Endothelial cell of umbilical vein (primary cell): Measurements from ENCODE around the gene PTPRD. TPM values are rescaled to one million over a fixed set of nuclear protein-coding genes. Genes with fewer than 3 reads are reported as not detected.

Experiments used
- BruUV-seq: library from RNA; stranded (reverse); fragments of 400-500 nt; replicated peaks from 2 replicates; lab custom pipeline; 2021; lab: Mats Ljungman, UMichigan
- CTCF ChIA-PET: fragments of 300-600, 350-600 bp; sonication (Branson Sonifier 250); formaldehyde crosslinking; loops from one replicate; lab custom pipeline; 2021; ENCODE audit warnings: antibody characterized with exemption, inconsistent platforms; lab: Charles Lee
- POLR2A ChIA-PET: fragments of 300-600, 350-600 bp; sonication (Branson Sonifier 250); formaldehyde crosslinking; loops from one replicate; lab custom pipeline; 2021; ENCODE audit warnings: antibody characterized with exemption, inconsistent platforms; lab: Charles Lee
- DNase-seq: peaks from one replicate; pipeline ENCODE4 v3.0.0-alpha.2; 2011; ENCODE audit warnings: low read depth, low spot score
- FAIRE-seq: peaks from 2 replicates; lab custom pipeline; 2011; peaks lifted over from hg19 to GRCh38; lab: Jason Lieb, UNC
- H2AFZ ChIP-seq: 2 replicates; pipeline ENCODE4 v1.6.0; 2012; ENCODE audit warnings: low read depth, low read length, control low read depth, inconsistent platforms
- H3K27ac ChIP-seq: 2 replicates; pipeline ENCODE4 v1.5.1; 2011; ENCODE audit warnings: low read depth, mild to moderate bottlenecking, control low read depth, low read length, moderate library complexity; ENCODE audit not compliant: insufficient read depth
- H3K27me3 ChIP-seq, 2 experiments: 2 replicates each; pipeline versions ENCODE4 v1.6.0 to v1.6.1; 2011; ENCODE audit warnings: low read length in 2 of 2, mixed read lengths in 1 of 2; ENCODE audit not compliant: control insufficient read depth in 2 of 2, insufficient read depth in 2 of 2
- H3K36me3 ChIP-seq, 2 experiments: 2 replicates in 1 of 2; 3 replicates in 1 of 2; pipeline ENCODE4 v1.5.1; 2011; ENCODE audit warnings: low read length in 2 of 2, mild to moderate bottlenecking in 1 of 2, moderate library complexity in 1 of 2; ENCODE audit not compliant: control insufficient read depth in 2 of 2, insufficient read depth in 2 of 2; ENCODE audit errors: extremely low read depth in 1 of 2
- H3K4me1 ChIP-seq: 3 replicates; pipeline ENCODE4 v1.5.1; 2011; ENCODE audit warnings: mild to moderate bottlenecking, low read length; ENCODE audit not compliant: control insufficient read depth, insufficient read depth; ENCODE audit errors: extremely low read depth
- H3K4me2 ChIP-seq: 2 replicates; pipeline ENCODE4 v1.6.1; 2011; ENCODE audit warnings: low read length, control low read depth, mixed read lengths; ENCODE audit not compliant: insufficient read depth
- H3K4me3 ChIP-seq, 3 experiments: fragments of 200-600 bp in 1 of 3; sonication (generic), shearing (Covaris generic) in 1 of 3; replicated peaks in 1 of 3; 2 replicates each; pipeline ENCODE4 v1.5.1; 2011 to 2016; ENCODE audit warnings: control low read depth in 3 of 3, low read length in 3 of 3, mild to moderate bottlenecking in 2 of 3, inconsistent platforms in 1 of 3, low read depth in 1 of 3, moderate library complexity in 1 of 3; ENCODE audit not compliant: insufficient read depth in 1 of 3
- H3K79me2 ChIP-seq: 2 replicates; pipeline ENCODE4 v1.6.0; 2012; ENCODE audit warnings: low read length, inconsistent platforms; ENCODE audit not compliant: control insufficient read depth, insufficient read depth
- H3K9ac ChIP-seq: replicated peaks from 2 replicates; pipeline ENCODE3; 2011; ENCODE audit warnings: low read length, control low read depth; ENCODE audit not compliant: insufficient read depth; ENCODE audit errors: extremely low read depth
- H3K9me1 ChIP-seq: replicated peaks from 3 replicates; pipeline ENCODE4 v1.6.0; 2011; ENCODE audit warnings: mild to moderate bottlenecking, low read length; ENCODE audit not compliant: control insufficient read depth, insufficient read depth; ENCODE audit errors: extremely low read depth
- H3K9me3 ChIP-seq: replicated peaks from 2 replicates; pipeline ENCODE4 v1.5.1; 2012; ENCODE audit warnings: low read length, inconsistent platforms; ENCODE audit not compliant: control insufficient read depth, insufficient read depth
- H4K20me1 ChIP-seq: replicated peaks from 2 replicates; pipeline ENCODE3; 2011; ENCODE audit warnings: mild to moderate bottlenecking, low read length; ENCODE audit not compliant: control insufficient read depth, insufficient read depth; ENCODE audit errors: extremely low read depth
- EZH2 ChIP-seq: IDR thresholded peaks from 2 replicates; pipeline ENCODE4 v1.6.1; 2012; ENCODE audit warnings: borderline replicate concordance, low read depth, mild to moderate bottlenecking, moderate library complexity, low read length, inconsistent platforms; ENCODE audit not compliant: severe bottlenecking
- FOS ChIP-seq: IDR thresholded peaks from 2 replicates; pipeline ENCODE4 v1.6.1; 2011; ENCODE audit warnings: mild to moderate bottlenecking, low read length, moderate library complexity, borderline replicate concordance; ENCODE audit not compliant: insufficient read depth
- GATA2 ChIP-seq: IDR thresholded peaks from 2 replicates; pipeline ENCODE4 v1.7.0; 2011; ENCODE audit warnings: low read depth, mild to moderate bottlenecking, moderate library complexity, mixed read lengths, low read length; ENCODE audit not compliant: insufficient read length, insufficient read depth
- JUN ChIP-seq: IDR thresholded peaks from 2 replicates; pipeline ENCODE4 v1.6.1; 2011; ENCODE audit warnings: borderline replicate concordance, low read depth; ENCODE audit not compliant: insufficient read length, insufficient read depth
- MYC ChIP-seq: IDR thresholded peaks from one replicate; pipeline ENCODE4 v1.6.1; 2011; ENCODE audit warnings: mild to moderate bottlenecking, low read depth, low read length
- POLR2AphosphoS5 ChIP-seq: IDR thresholded peaks from 2 replicates; pipeline ENCODE4 v1.6.1; 2012; ENCODE audit warnings: low read depth, mild to moderate bottlenecking, control low read depth, low read length, moderate library complexity; ENCODE audit not compliant: insufficient read depth
- dilution Hi-C: fragments of 300-500 bp; cut with MboI; formaldehyde crosslinking; loops from one replicate; pipeline ENCODE4 v1.15.0; 2019; ENCODE audit warnings: low sequenced_read_pairs; ENCODE audit not compliant: extremely low pct_ligation_motif_present
- intact Hi-C: fragments of 100-400 bp; cut with micrococcal nuclease; formaldehyde crosslinking; loops from one replicate; pipeline ENCODE4 v1.10.0; 2022
- polyA plus RNA-seq, 4 experiments: library from polyadenylated mRNA; depleted of rRNA in 3 of 4; stranded (reverse) in 3 of 4; unstranded in 1 of 4; fragments of >200 nt; gene quantifications; 2 replicates each; pipeline versions ENCODE4 v1.2.1 to v1.2.3, GENCODE V29; 2011 to 2012; ENCODE audit warnings: missing spikeins in 1 of 4
- total RNA-seq: library from RNA; stranded (reverse); gene quantifications from 2 replicates; pipeline ENCODE4 v1.2.3, GENCODE V29; 2021
- TF ChIP-seq, protein P1 (sequence below): IDR thresholded peaks from 2 replicates; pipeline ENCODE4 v1.6.1; 2011; ENCODE audit not compliant: insufficient read depth, insufficient read length

Gene PTPRD
- total and polyA plus RNA-seq, 2 donors (not counting 3 experiments of a cell fraction or from before 2014, with no cell fraction given): 5.5 to 5.7 TPM

DNA sequence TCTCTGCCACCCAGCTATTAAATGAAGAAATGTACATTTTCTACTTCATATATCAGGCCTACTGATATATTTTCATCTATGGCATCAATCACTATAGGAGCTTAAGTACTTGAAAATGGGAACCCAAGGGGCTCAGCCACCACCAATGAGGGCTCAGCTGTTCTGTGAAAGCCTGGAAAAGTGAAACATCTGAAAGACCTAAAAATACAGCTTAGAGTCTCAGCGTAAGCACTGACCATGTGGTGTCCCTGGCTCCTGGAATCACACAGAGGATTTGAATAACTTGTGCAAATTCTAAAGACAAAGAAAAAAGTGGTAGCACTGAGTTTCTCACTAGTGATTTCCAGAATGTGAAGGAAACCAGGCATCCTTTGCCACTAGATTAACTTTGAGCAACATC lies 64.5 kb downstream of the PTPRD start:
- no peak for FAIRE-seq
- Histone ChIP-seq H4K20me1 (no peaks in the 10 kb centered on the region), H3K27me3 (no peaks in the 10 kb centered on the region), H3K4me3 (no peak overlapping the region), H3K79me2 (no peaks in the 10 kb centered on the region), H2AFZ (no peak overlapping the region), H3K9ac (no peak overlapping the region), H3K27ac (no peak overlapping the region), H3K36me3 (no peaks in the 10 kb centered on the region), H3K4me1 (no peaks in the 10 kb centered on the region), H3K9me3 (no peaks in the 10 kb centered on the region), H3K4me2 (no peak overlapping the region), H3K9me1 (no peaks in the 10 kb centered on the region)
- TF ChIP-seq MYC (no peak), FOS (no peak), GATA2 (no peak)
- no peak for DNase-seq
- ChIA-PET POLR2A (no interaction called here), CTCF (no interaction called here)
- dilution Hi-C loops: no loop called here
- intact Hi-C loops: no loop called here
- no TSS peak for BruUV-seq

DNA sequence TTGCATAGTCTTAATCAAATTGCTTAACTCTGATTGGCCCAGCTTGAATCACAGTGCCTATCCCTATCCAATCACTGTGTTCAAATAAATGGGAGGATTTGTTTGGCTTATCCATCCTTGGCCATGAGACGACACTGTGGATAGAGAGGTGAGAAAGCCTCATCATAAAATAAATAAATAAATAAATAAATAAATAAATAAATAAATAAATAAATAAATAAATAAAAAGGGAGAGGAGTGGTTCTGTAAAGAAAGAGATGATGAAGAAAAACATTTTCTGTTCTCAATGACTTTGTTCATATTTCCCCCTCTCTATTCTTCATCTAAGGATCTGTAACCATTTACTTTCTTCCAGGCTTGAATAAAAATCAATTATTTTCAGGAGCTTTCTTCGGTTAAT lies 74.7 kb downstream of the PTPRD start:
- Histone ChIP-seq H3K79me2 (no peaks in the 10 kb centered on the region), H3K4me1 (no peaks in the 10 kb centered on the region), H4K20me1 (no peaks in the 10 kb centered on the region), H3K27ac (no peak overlapping the region), H2AFZ (no peak overlapping the region), H3K36me3 (no peaks in the 10 kb centered on the region), H3K9ac (no peak overlapping the region), H3K9me1 (no peaks in the 10 kb centered on the region), H3K9me3 (no peaks in the 10 kb centered on the region), H3K4me3 (no peak overlapping the region), H3K4me2 (no peak overlapping the region), H3K27me3 (no peaks in the 10 kb centered on the region)
- intact Hi-C loops: no loop called here
- POLR2A ChIA-PET: no interaction called here
- DNase-seq (no peak), FAIRE-seq (no peak)
- no TSS peak for BruUV-seq
- dilution Hi-C loops: no loop called here
- TF ChIP-seq, protein P1, sequence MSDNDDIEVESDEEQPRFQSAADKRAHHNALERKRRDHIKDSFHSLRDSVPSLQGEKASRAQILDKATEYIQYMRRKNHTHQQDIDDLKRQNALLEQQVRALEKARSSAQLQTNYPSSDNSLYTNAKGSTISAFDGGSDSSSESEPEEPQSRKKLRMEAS: no peak
- TF ChIP-seq FOS: no peak
- TF ChIP-seq GATA2: no peak
- no peak for TF ChIP-seq JUN
- no peak for TF ChIP-seq POLR2AphosphoS5
- no peak for TF ChIP-seq MYC
- no peak for TF ChIP-seq EZH2
- CTCF ChIA-PET: no interaction called here
